Fibroblast of the aortic adventitia (primary cell): ENCODE data around the gene PAQR8. TPM values are rescaled to one million over a fixed set of nuclear protein-coding genes. Genes with fewer than 3 reads are reported as not detected.

ENCODE experiments used
- DNase-seq: peaks from one replicate; pipeline ENCODE4 v3.0.0-alpha.2; 2010; ENCODE audit warnings: low read depth
- H3K4me3 ChIP-seq: 2 replicates; pipeline ENCODE4 v1.5.1; 2011; ENCODE audit warnings: low read depth, mild to moderate bottlenecking, control low read depth, low read length, moderate library complexity
- total RNA-seq: library from RNA; depleted of rRNA; stranded (reverse); fragments of >200 nt; gene quantifications from 2 replicates; pipeline ENCODE4 v1.2.3, GENCODE V29; 2012; ENCODE audit warnings: low replicate concordance
- TF ChIP-seq, protein P1 (sequence below): IDR thresholded peaks from 2 replicates; pipeline ENCODE4 v1.5.1; 2011; ENCODE audit warnings: mild to moderate bottlenecking, low read length, control low read depth, inconsistent platforms; ENCODE audit not compliant: insufficient read depth

PAQR8 gene
- total RNA-seq, 1 donor = 8.6 TPM

DNA sequence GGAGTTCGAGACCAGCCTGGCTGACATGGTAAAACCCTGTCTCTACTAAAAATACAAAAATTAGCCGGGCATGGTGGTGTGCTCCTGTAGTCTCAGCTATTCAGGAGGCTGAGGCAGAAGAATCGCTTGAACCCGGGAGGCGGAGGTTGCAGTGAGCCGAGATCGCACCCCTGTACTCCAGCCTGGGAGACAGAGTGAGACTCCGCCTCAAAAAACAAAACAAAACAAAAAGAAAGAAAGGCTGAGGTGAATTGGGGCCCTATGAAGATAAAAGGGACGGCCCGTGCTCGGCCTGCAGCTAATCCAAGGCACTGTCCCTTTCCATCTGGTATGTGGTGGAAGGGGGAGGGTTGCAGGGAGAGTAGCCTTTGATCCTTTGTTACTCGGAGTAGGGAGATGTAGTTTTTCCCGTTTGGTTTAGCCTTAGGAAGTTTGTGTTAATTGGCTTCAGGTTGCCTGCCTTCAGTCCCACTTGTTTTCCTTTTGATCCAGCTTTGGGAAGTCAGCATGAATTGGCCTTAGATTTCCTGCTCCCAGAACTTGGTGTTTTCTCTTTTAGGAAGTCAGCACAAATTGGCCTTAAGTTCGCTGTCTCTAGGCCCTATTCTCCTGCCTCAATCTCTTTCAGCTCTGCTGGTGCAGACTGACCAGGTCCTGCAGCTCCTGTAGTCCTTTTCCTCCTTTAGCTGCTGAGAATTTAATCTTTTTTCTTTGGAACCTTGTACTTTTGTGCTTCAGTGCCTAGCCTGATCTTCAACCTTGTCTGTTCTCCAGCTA lies 36.1 kb upstream of the PAQR8 start:
- H3K4me3 ChIP-seq = no peak overlapping the region
- DNase-seq = no peak
- TF ChIP-seq, protein P1, sequence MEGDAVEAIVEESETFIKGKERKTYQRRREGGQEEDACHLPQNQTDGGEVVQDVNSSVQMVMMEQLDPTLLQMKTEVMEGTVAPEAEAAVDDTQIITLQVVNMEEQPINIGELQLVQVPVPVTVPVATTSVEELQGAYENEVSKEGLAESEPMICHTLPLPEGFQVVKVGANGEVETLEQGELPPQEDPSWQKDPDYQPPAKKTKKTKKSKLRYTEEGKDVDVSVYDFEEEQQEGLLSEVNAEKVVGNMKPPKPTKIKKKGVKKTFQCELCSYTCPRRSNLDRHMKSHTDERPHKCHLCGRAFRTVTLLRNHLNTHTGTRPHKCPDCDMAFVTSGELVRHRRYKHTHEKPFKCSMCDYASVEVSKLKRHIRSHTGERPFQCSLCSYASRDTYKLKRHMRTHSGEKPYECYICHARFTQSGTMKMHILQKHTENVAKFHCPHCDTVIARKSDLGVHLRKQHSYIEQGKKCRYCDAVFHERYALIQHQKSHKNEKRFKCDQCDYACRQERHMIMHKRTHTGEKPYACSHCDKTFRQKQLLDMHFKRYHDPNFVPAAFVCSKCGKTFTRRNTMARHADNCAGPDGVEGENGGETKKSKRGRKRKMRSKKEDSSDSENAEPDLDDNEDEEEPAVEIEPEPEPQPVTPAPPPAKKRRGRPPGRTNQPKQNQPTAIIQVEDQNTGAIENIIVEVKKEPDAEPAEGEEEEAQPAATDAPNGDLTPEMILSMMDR = no peak

DNA sequence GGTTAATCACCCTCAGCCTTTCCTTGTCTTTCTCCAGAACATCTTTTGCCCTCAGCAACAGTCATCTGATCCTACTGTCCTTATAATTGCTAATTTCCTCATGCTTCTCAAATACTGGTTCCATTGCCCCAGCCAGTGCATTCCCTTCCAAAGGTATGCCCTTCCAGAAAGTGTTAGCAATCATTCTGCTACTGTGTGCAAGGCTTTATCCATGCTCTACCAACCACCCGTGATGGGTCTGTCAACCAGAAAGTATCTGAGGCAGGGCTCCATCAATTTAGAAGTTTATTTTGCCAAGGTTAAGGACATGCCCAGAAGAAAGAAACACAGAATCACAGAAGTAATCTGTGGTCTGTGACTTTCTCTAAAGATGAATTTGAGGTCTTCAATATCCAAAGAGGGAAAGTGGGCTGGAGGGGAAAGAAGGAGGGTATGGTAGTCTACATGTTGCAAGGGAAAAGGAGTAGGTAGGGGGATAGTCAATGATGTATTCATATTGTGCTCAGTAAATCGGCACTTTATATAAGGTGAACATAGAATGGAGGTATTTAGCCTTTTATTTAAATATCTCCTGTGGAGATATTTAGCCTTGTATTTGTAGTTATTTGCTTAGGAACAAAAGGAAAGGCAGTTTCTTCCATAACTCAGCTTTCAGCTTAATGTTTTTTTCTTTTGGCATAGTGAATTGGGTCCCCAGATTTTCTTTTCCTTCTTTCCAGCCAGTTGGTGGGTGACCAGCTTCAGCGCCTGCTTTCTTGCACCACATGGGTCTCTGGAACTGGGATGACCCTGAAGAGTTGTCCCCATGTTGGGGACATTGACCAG lies 35.2 kb upstream of the PAQR8 start:
- no peak for DNase-seq
- no peak overlapping the region for H3K4me3 ChIP-seq
- TF ChIP-seq, protein P1 = no peak

DNA sequence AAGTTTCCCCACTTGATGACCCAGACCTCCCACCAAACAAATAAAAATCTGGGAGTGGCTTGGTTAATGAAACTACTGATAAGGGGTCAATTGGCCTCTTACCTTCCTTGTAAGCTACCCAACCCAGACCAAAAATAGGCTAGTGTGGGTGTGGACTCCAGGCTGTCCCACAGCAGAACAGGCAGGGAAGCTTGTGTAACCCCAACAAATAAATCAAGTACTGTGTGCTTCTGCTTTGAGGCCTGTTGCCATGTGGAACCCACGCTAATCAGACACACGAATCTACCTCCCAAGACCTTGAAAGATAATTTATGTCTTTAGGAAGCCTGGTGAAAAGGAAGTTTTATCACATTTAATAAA lies 33.7 kb upstream of the PAQR8 start:
- H3K4me3 ChIP-seq = no peak overlapping the region
- TF ChIP-seq, protein P1 = no peak

DNA sequence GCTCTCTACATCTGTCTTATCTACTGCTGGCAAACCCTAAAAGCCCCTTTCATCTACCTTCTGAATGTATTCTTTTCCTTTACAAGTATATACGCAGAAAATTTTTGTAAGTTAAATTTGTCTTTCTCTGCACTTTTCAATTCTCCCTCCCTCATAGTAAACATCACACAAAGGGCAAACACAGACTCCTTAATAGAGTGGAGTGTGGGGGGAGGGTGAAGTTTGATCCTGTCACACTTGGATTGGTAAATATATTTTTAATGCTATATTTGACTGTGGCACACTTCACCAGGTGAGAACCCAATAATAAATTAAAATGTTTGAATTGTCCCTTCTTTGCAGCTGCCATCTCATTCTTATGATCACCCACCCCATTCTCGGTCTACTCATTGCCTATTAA lies 33.2 kb upstream of the PAQR8 start:
- no peak for DNase-seq

More for the DNA sequence above, 33.7 kb upstream of the PAQR8 start:
- no peak for DNase-seq

DNA sequence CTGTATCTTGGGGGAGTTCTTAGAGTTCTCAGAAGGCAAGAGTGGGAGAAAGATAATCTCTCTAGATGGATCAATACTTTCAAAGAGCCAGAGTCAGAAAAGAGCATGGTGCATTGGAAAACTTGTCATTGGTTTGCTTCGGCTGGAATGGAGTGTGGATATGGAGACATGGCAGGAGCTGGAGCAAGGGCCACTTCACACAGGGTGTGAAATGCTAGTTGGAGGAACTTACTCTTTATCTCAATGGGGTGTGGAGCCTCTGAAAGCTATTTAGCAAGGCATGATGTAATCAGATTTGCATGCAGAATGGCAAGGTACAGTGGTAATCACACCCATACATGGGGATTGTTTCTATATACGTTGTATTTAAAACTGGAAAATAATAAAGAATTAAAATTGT lies 31.5 kb upstream of the PAQR8 start:
- DNase-seq = no peak
- H3K4me3 ChIP-seq = no peak overlapping the region
- TF ChIP-seq, protein P1 = no peak

More for the DNA sequence above, 33.2 kb upstream of the PAQR8 start:
- TF ChIP-seq, protein P1 = no peak
- H3K4me3 ChIP-seq = no peak overlapping the region

DNA sequence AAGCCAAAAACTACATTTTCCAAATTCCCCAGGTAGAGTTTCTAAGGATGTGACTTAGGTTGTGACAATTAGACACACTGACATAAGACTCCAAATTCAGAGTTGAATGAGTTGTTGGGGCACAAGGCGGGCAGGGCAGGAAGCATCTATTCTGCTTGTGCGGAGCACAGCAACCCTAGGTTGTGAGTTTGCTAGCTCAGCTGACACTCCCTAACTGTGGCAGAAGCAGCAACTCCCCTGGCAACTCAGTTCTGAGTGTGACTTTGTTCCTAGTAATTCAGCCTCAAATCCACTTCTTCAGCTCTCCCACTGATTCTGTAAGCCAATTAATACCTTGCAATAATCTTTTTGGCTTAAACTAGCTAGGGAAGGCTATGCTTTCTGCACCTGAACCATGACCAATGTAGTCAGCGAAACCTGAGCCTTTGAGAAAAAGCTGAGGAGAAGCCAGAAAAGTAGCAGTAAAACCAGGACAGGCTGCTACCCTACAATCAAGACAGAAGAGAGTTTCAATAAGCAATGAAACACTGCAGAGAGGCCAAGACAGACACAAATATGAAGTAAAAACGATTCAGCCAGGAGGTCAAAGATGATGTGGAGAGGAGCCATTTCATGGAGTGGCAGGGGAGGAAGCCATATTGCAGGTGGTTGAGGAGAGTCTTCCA lies 30.0 kb upstream of the PAQR8 start:
- TF ChIP-seq, protein P1 = no peak
- DNase-seq = no peak
- H3K4me3 ChIP-seq = no peak overlapping the region
